ENCODE results near the gene DUS4L. TPM values are rescaled to one million over a fixed set of nuclear protein-coding genes. Genes with fewer than 3 reads are reported as not detected.

DUS4L gene
- total RNA-seq, 1 donor from 2014 or later, result 3.1 TPM

GRCh38 chr7:107579885-107580715, 16.3 kb downstream of the DUS4L start, which contains the start of gene BCAP29:
BCAP29 (plus strand) TSS chr7:107580246; CDS start chr7:107580773, 527 bp downstream.
- DNase-seq (ENCODE audit: low spot score) (peak; percentile 83), ATAC-seq (peak; percentile 96)

GRCh38 chr7:107580716-107581383, 17.1 kb downstream of the DUS4L start:
- DNase-seq (ENCODE audit: low spot score) (no peak), ATAC-seq (no peak)

GRCh38 chr7:107581387-107582013, 17.7 kb downstream of the DUS4L start:
- no peak for ATAC-seq
- DNase-seq (ENCODE audit: low spot score), result no peak

GRCh38 chr7:107582875-107583274, 19.1 kb downstream of the DUS4L start:
- DNase-seq (ENCODE audit: low spot score) (no peak), ATAC-seq (no peak)

- ATAC-seq, result no peak
- no peak for DNase-seq (ENCODE audit: low spot score)
Measured at GRCh38 chr7:107584716-107585115, 20.9 kb downstream of the DUS4L start.

- no peak for ATAC-seq
- no peak for DNase-seq (ENCODE audit: low spot score)
Measured at GRCh38 chr7:107588529-107589130, 24.9 kb downstream of the DUS4L start.

GRCh38 chr7:107591421-107591820, 27.6 kb downstream of the DUS4L start:
- ATAC-seq, result no peak
- no peak for DNase-seq (ENCODE audit: low spot score)

- no peak for ATAC-seq
- DNase-seq (ENCODE audit: low spot score), result no peak
Measured at GRCh38 chr7:107592361-107593024, 28.7 kb downstream of the DUS4L start.

- no peak for DNase-seq (ENCODE audit: low spot score)
- ATAC-seq, result no peak
Measured at GRCh38 chr7:107593025-107593410, 29.2 kb downstream of the DUS4L start.

- DNase-seq (ENCODE audit: low spot score) (no peak), ATAC-seq (peak; percentile 49)
Measured at GRCh38 chr7:107594961-107595737, 31.4 kb downstream of the DUS4L start.

GRCh38 chr7:107596881-107597581, 33.3 kb downstream of the DUS4L start:
- ATAC-seq (no peak), DNase-seq (ENCODE audit: low spot score) (no peak)

- no peak for ATAC-seq
- DNase-seq (ENCODE audit: low spot score), result no peak
Measured at GRCh38 chr7:107597582-107597916, 33.8 kb downstream of the DUS4L start.

- ATAC-seq, result no peak
- no peak for DNase-seq (ENCODE audit: low spot score)
Measured at GRCh38 chr7:107597953-107598352, 34.2 kb downstream of the DUS4L start.

- ATAC-seq (no peak), DNase-seq (ENCODE audit: low spot score) (no peak)
Measured at GRCh38 chr7:107599262-107599661, 35.5 kb downstream of the DUS4L start.

- ATAC-seq, result no peak
Measured at GRCh38 chr7:107600816-107601215, 37.0 kb downstream of the DUS4L start.

GRCh38 chr7:107605218-107605815, 41.5 kb downstream of the DUS4L start:
- no peak for DNase-seq (ENCODE audit: low spot score)
- ATAC-seq, result no peak

More at GRCh38 chr7:107600816-107601215, 37.0 kb downstream of the DUS4L start:
- DNase-seq (ENCODE audit: low spot score), result no peak

GRCh38 chr7:107606303-107606702, 42.5 kb downstream of the DUS4L start:
- ATAC-seq (no peak), DNase-seq (ENCODE audit: low spot score) (no peak)

- DNase-seq (ENCODE audit: low spot score) (no peak), ATAC-seq (no peak)
Measured at GRCh38 chr7:107609811-107610261, 46.1 kb downstream of the DUS4L start.

- DNase-seq (ENCODE audit: low spot score) (no peak), ATAC-seq (no peak)
Measured at GRCh38 chr7:107610323-107610722, 46.6 kb downstream of the DUS4L start.
